ENCODE results near the gene FAF1.

DNA sequence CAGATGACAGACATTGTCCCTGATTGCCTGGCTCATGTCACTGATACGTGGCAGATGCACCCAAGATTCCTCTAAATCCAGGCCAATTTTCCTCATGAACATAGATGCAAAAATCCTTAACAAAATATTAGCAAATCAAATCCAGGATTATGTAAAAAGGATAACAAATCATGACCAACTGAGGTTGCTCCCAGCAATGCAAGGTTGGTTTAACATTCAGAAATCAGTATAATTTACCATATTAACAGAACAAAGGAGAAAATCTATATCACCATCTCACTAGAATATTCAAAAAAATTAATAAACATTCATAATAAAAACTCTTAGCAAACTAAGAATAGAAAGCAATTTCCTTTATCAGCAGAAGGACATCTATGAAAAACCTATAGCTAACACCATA is 39.7 kb downstream of the FAF1 start:
- TF ChIP-seq EGR1 (IDR thresholded peaks at IDR 0.05; ENCODE audit: low read depth in 2 of 2) (no peak), CTCF (IDR thresholded peaks at IDR 0.05; ENCODE audit: low read depth, low read length, missing input control) (no peak), TAF1 (conservative IDR thresholded peaks at IDR 0.05) (no peak), FOXA1 (IDR thresholded peaks at IDR 0.05) (no peak), GABPA (IDR thresholded peaks at IDR 0.05 in 1 of 2, conservative IDR thresholded peaks at IDR 0.05 in 1 of 2) (no peak), RAD21 (IDR thresholded peaks at IDR 0.05) (no peak), YY1 (IDR thresholded peaks at IDR 0.05) (no peak), HNF4G (IDR thresholded peaks at IDR 0.05) (no peak), JUND (IDR thresholded peaks at IDR 0.05) (no peak), FOXA2 (IDR thresholded peaks at IDR 0.05) (no peak)
- TF ChIP-seq, protein P1, sequence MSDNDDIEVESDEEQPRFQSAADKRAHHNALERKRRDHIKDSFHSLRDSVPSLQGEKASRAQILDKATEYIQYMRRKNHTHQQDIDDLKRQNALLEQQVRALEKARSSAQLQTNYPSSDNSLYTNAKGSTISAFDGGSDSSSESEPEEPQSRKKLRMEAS (IDR thresholded peaks at IDR 0.05), result no peak
- TF ChIP-seq, protein P2, sequence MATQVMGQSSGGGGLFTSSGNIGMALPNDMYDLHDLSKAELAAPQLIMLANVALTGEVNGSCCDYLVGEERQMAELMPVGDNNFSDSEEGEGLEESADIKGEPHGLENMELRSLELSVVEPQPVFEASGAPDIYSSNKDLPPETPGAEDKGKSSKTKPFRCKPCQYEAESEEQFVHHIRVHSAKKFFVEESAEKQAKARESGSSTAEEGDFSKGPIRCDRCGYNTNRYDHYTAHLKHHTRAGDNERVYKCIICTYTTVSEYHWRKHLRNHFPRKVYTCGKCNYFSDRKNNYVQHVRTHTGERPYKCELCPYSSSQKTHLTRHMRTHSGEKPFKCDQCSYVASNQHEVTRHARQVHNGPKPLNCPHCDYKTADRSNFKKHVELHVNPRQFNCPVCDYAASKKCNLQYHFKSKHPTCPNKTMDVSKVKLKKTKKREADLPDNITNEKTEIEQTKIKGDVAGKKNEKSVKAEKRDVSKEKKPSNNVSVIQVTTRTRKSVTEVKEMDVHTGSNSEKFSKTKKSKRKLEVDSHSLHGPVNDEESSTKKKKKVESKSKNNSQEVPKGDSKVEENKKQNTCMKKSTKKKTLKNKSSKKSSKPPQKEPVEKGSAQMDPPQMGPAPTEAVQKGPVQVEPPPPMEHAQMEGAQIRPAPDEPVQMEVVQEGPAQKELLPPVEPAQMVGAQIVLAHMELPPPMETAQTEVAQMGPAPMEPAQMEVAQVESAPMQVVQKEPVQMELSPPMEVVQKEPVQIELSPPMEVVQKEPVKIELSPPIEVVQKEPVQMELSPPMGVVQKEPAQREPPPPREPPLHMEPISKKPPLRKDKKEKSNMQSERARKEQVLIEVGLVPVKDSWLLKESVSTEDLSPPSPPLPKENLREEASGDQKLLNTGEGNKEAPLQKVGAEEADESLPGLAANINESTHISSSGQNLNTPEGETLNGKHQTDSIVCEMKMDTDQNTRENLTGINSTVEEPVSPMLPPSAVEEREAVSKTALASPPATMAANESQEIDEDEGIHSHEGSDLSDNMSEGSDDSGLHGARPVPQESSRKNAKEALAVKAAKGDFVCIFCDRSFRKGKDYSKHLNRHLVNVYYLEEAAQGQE (IDR thresholded peaks at IDR 0.05), result no peak
- TF ChIP-seq, protein P3, sequence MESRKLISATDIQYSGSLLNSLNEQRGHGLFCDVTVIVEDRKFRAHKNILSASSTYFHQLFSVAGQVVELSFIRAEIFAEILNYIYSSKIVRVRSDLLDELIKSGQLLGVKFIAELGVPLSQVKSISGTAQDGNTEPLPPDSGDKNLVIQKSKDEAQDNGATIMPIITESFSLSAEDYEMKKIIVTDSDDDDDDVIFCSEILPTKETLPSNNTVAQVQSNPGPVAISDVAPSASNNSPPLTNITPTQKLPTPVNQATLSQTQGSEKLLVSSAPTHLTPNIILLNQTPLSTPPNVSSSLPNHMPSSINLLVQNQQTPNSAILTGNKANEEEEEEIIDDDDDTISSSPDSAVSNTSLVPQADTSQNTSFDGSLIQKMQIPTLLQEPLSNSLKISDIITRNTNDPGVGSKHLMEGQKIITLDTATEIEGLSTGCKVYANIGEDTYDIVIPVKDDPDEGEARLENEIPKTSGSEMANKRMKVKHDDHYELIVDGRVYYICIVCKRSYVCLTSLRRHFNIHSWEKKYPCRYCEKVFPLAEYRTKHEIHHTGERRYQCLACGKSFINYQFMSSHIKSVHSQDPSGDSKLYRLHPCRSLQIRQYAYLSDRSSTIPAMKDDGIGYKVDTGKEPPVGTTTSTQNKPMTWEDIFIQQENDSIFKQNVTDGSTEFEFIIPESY (IDR thresholded peaks at IDR 0.05), result no peak

Data from liver (tissue), 3 donors.